CD4-positive, alpha-beta T cell treated with Interleukin-6 for 4 hours (primary cell): Measurements from ENCODE around the gene KCNK3.

Experiments used
- DNase-seq: peaks from one replicate; pipeline ENCODE4 v3.0.0-alpha.2; 2020; ENCODE audit warnings: mixed read lengths

Gene KCNK3

GRCh38 chr2:26691881-26692278 is 642 bp upstream of the KCNK3 start:
- DNase-seq, result no peak

- peak; percentile 3 for DNase-seq
Observed at GRCh38 chr2:26692897-26693849, 651 bp downstream of the KCNK3 start.

GRCh38 chr2:26694001-26694400 is 1.5 kb downstream of the KCNK3 start:
- no peak for DNase-seq

GRCh38 chr2:26696351-26696816 is 3.9 kb downstream of the KCNK3 start:
- DNase-seq, result no peak

- no peak for DNase-seq
Observed at GRCh38 chr2:26697425-26697824, 4.9 kb downstream of the KCNK3 start.

- DNase-seq, result no peak
Observed at GRCh38 chr2:26699295-26699694, 6.8 kb downstream of the KCNK3 start.

- DNase-seq, result no peak
Observed at GRCh38 chr2:26700078-26700477, 7.6 kb downstream of the KCNK3 start.

- no peak for DNase-seq
Observed at GRCh38 chr2:26701596-26701995, 9.1 kb downstream of the KCNK3 start.

GRCh38 chr2:26702025-26702424 is 9.5 kb downstream of the KCNK3 start:
- no peak for DNase-seq

GRCh38 chr2:26704441-26704977 is 12.0 kb downstream of the KCNK3 start:
- DNase-seq, result no peak

GRCh38 chr2:26705126-26705525 is 12.6 kb downstream of the KCNK3 start:
- no peak for DNase-seq

GRCh38 chr2:26706093-26706492 is 13.6 kb downstream of the KCNK3 start:
- DNase-seq, result no peak

- no peak for DNase-seq
Observed at GRCh38 chr2:26706616-26707473, 14.3 kb downstream of the KCNK3 start.

- DNase-seq, result no peak
Observed at GRCh38 chr2:26707747-26708146, 15.2 kb downstream of the KCNK3 start.

- DNase-seq, result no peak
Observed at GRCh38 chr2:26708457-26708856, 15.9 kb downstream of the KCNK3 start.

GRCh38 chr2:26709323-26710110 is 17.0 kb downstream of the KCNK3 start:
- no peak for DNase-seq

- DNase-seq, result no peak
Observed at GRCh38 chr2:26710145-26710544, 17.6 kb downstream of the KCNK3 start.

GRCh38 chr2:26710743-26711456 is 18.4 kb downstream of the KCNK3 start:
- no peak for DNase-seq

GRCh38 chr2:26711457-26712161 is 19.1 kb downstream of the KCNK3 start:
- DNase-seq, result no peak

- no peak for DNase-seq
Observed at GRCh38 chr2:26712486-26713465, 20.3 kb downstream of the KCNK3 start.
